ENCODE data around the gene FOXB1. TPM values are rescaled to one million over a fixed set of nuclear protein-coding genes. Genes with fewer than 3 reads are reported as not detected.

FOXB1 gene
- total and polyA plus RNA-seq, 7 donors = 0.09 TPM; not detected in 6

- Histone ChIP-seq H3K4me3 (no peak overlapping the region), H3K36me3 (no peaks in the 10 kb centered on the region), H3K27me3 (peaks cover 71 to 100% (median 100%) of the 10 kb centered on the region in 3 donors), H3K27ac (no peak overlapping the region), H3K9me3 (no peaks in the 10 kb centered on the region), H3K4me1 (peaks cover 0 to 27% (median 16%) of the 10 kb centered on the region in 4 donors)
- TF ChIP-seq CTCF (IDR thresholded peaks at IDR 0.05) (no peak), EP300 (IDR thresholded peaks at IDR 0.05) (no peak), POLR2A (IDR thresholded peaks at IDR 0.05) (no peak), POLR2AphosphoS5 (IDR thresholded peaks at IDR 0.05) (no peak)
- intact Hi-C loops (cut with DNase I) = no loop called here
- no peak for DNase-seq
- WGBS, 2 donors = 13 to 14% methylated on average over 8 of the region's 8 CpGs
Observed at GRCh38 chr15:59998305-59998949, 5.7 kb upstream of the FOXB1 start.

- intact Hi-C loops (cut with DNase I) = no loop called here
- Histone ChIP-seq H3K27ac (no peak overlapping the region), H3K36me3 (no peaks in the 10 kb centered on the region), H3K9me3 (no peaks in the 10 kb centered on the region), H3K27me3 (peaks cover 76 to 100% (median 100%) of the 10 kb centered on the region in 3 donors), H3K4me1 (peaks cover 0 to 34% (median 21%) of the 10 kb centered on the region in 4 donors), H3K4me3 (no peak overlapping the region)
- TF ChIP-seq EP300 (IDR thresholded peaks at IDR 0.05) (no peak), POLR2AphosphoS5 (IDR thresholded peaks at IDR 0.05) (no peak), POLR2A (IDR thresholded peaks at IDR 0.05) (no peak), CTCF (IDR thresholded peaks at IDR 0.05) (no peak)
- DNase-seq = no peak
- WGBS, 2 donors = 5 to 7% methylated on average over 6 of the region's 6 CpGs
Observed at GRCh38 chr15:59998950-59999611, 5.0 kb upstream of the FOXB1 start.

- H3K9me3 ChIP-seq = no peaks in the 10 kb centered on the region
- intact Hi-C loops (cut with DNase I) = no loop called here
- TF ChIP-seq EP300 (IDR thresholded peaks at IDR 0.05) = no peak
- no peak for TF ChIP-seq CTCF (IDR thresholded peaks at IDR 0.05)
- TF ChIP-seq POLR2A (IDR thresholded peaks at IDR 0.05) = no peak
- no peak for TF ChIP-seq POLR2AphosphoS5 (IDR thresholded peaks at IDR 0.05)
- H3K4me1 ChIP-seq = peaks cover 0 to 39% (median 26%) of the 10 kb centered on the region in 4 donors
- H3K36me3 ChIP-seq = no peaks in the 10 kb centered on the region
- H3K27ac ChIP-seq = no peak overlapping the region
- peaks cover 77 to 100% (median 100%) of the 10 kb centered on the region in 3 donors for H3K27me3 ChIP-seq
- DNase-seq = no peak
- no peak overlapping the region for H3K4me3 ChIP-seq
- 5% methylated on average over 28 of the region's 28 CpGs for WGBS, 2 donors
Observed at GRCh38 chr15:59999612-60000112, 4.4 kb upstream of the FOXB1 start.

- peaks cover 0 to 39% (median 29%) of the 10 kb centered on the region in 4 donors for H3K4me1 ChIP-seq
- TF ChIP-seq POLR2A (IDR thresholded peaks at IDR 0.05) = no peak
- no peak for TF ChIP-seq EP300 (IDR thresholded peaks at IDR 0.05)
- no peak for TF ChIP-seq POLR2AphosphoS5 (IDR thresholded peaks at IDR 0.05)
- TF ChIP-seq CTCF (IDR thresholded peaks at IDR 0.05) = no peak
- no peak overlapping the region for H3K4me3 ChIP-seq
- no peaks in the 10 kb centered on the region for H3K9me3 ChIP-seq
- no peak for DNase-seq
- H3K27ac ChIP-seq = no peak overlapping the region
- intact Hi-C loops (cut with DNase I) = no loop called here
- no peaks in the 10 kb centered on the region for H3K36me3 ChIP-seq
- WGBS, 2 donors = 4 to 6% methylated on average over 33 of the region's 33 CpGs
- H3K27me3 ChIP-seq = peaks cover 78 to 100% (median 100%) of the 10 kb centered on the region in 3 donors
Observed at GRCh38 chr15:60000113-60000823, 3.8 kb upstream of the FOXB1 start.
